K562 (cell line): Measurements from ENCODE around the gene VRK1. TPM values are rescaled to one million over a fixed set of nuclear protein-coding genes. Genes with fewer than 3 reads are reported as not detected.

Experiments
- E2F5 ChIP-seq: sonication (generic); formaldehyde crosslinking; IDR thresholded peaks from 2 replicates; pipeline ENCODE4 v1.8.0; 2022; ENCODE audit warnings: mild to moderate bottlenecking, missing genetic modification reagents
- E4F1 ChIP-seq: fragments of 250-450 bp; sonication (Bioruptor Pico); IDR thresholded peaks from 2 replicates; pipeline ENCODE4 v1.5.0; 2021; ENCODE audit warnings: mild to moderate bottlenecking, borderline replicate concordance
- EWSR1 ChIP-seq: fragments of 450-650 bp; IDR thresholded peaks from 2 replicates; pipeline ENCODE4 v1.6.1; 2018; ENCODE audit warnings: borderline replicate concordance, mild to moderate bottlenecking, low read depth, moderate library complexity; ENCODE audit not compliant: partially characterized antibody
- FOSL1 ChIP-seq: fragments of 200-800 bp; sonication (Bioruptor generic); conservative IDR thresholded peaks from 2 replicates; pipeline ENCODE4 v1.6.1; 2016; ENCODE audit warnings: missing genetic modification characterization, missing compliant biosample characterization
- FOXA1 ChIP-seq: fragments of 450-650 bp; IDR thresholded peaks from 2 replicates; pipeline ENCODE4 v1.6.1; 2016; ENCODE audit warnings: mild to moderate bottlenecking, borderline replicate concordance
- FOXO4 ChIP-seq: fragments of 450-650 bp; formaldehyde crosslinking; IDR thresholded peaks from 2 replicates; pipeline ENCODE4 v1.4.0; 2020; ENCODE audit warnings: mild to moderate bottlenecking, moderate library complexity
- GABPA ChIP-seq: fragments of 200-800 bp; sonication (Bioruptor generic); conservative IDR thresholded peaks from 2 replicates; pipeline ENCODE4 v1.6.1; 2016; ENCODE audit warnings: low read depth, missing genetic modification characterization, missing compliant biosample characterization
- HES1 ChIP-seq: fragments of 450-650 bp; IDR thresholded peaks from 2 replicates; pipeline ENCODE4 v1.6.1; 2016; ENCODE audit warnings: low read depth, mild to moderate bottlenecking, moderate library complexity
- HNRNPK ChIP-seq: fragments of 200-400 bp; formaldehyde crosslinking; IDR thresholded peaks from one replicate; pipeline ENCODE4 v1.6.1; 2018; ENCODE audit warnings: mild to moderate bottlenecking, low read depth, low read length; ENCODE audit not compliant: poor library complexity, severe bottlenecking
- KLF10 ChIP-seq: fragments of 250-450 bp; sonication (Bioruptor Pico); IDR thresholded peaks from 2 replicates; pipeline ENCODE4 v1.6.1; 2021; ENCODE audit warnings: matching md5 sums
- KLF13 ChIP-seq: fragments of 450-650 bp; IDR thresholded peaks from 2 replicates; pipeline ENCODE4 v1.6.1; 2016; ENCODE audit warnings: missing genetic modification characterization, low read depth, mild to moderate bottlenecking, missing compliant biosample characterization, moderate library complexity, borderline replicate concordance
- MTA2 ChIP-seq: fragments of 450-650 bp; IDR thresholded peaks from 2 replicates; pipeline ENCODE4 v1.6.1; 2016; ENCODE audit warnings: low read depth
- NRF1 ChIP-seq, 2 experiments: fragments of 450-650 bp; IDR thresholded peaks in 1 of 2; conservative IDR thresholded peaks in 1 of 2; 2 replicates each; pipeline ENCODE4 v1.6.1; 2014; ENCODE audit warnings: mild to moderate bottlenecking in 2 of 2
- PHTF2 ChIP-seq: fragments of 250-450 bp; sonication (Bioruptor Pico); IDR thresholded peaks from 2 replicates; pipeline ENCODE4 v1.5.0; 2021; ENCODE audit warnings: mild to moderate bottlenecking
- PREB ChIP-seq: sonication (generic); formaldehyde crosslinking; IDR thresholded peaks from 2 replicates; pipeline ENCODE4 v1.8.1; 2023; ENCODE audit warnings: mild to moderate bottlenecking, missing genetic modification reagents
- SMARCA4 ChIP-seq: fragments of 450-650 bp; IDR thresholded peaks from 2 replicates; pipeline ENCODE4 v1.6.1; 2016
- STAT5B ChIP-seq: fragments of 250-450 bp; sonication (Bioruptor Pico); IDR thresholded peaks from 2 replicates; pipeline ENCODE4 v1.8.0; 2021; ENCODE audit warnings: mild to moderate bottlenecking, inconsistent platforms
- TRIM28 ChIP-seq: fragments of 450-650 bp; IDR thresholded peaks from 2 replicates; pipeline ENCODE4 v1.6.1; 2017
- WHSC1 ChIP-seq: IDR thresholded peaks from one replicate; pipeline ENCODE4 v1.6.1; 2012; ENCODE audit warnings: low read length, control low read depth, inconsistent platforms
- ZBTB1 ChIP-seq: sonication (generic); formaldehyde crosslinking; IDR thresholded peaks from 2 replicates; pipeline ENCODE4 v1.8.1; 2023; ENCODE audit warnings: missing genetic modification reagents, low read depth, mild to moderate bottlenecking, borderline replicate concordance
- ZC3H4 ChIP-seq: sonication (generic); formaldehyde crosslinking; IDR thresholded peaks from 2 replicates; pipeline ENCODE4 v1.9.0; 2021; ENCODE audit warnings: missing genetic modification reagents, borderline replicate concordance
- ZFP36 ChIP-seq: fragments of 150-350 bp; IDR thresholded peaks from 2 replicates; pipeline ENCODE4 v1.6.1; 2018; ENCODE audit warnings: low read length, low read depth; ENCODE audit not compliant: partially characterized antibody
- ZNF57 ChIP-seq: fragments of 450-650 bp; formaldehyde crosslinking; IDR thresholded peaks from 2 replicates; pipeline ENCODE4 v1.4.0; 2020; ENCODE audit warnings: mild to moderate bottlenecking, moderate library complexity
- ZNF717 ChIP-seq: fragments of 250-450 bp; sonication (Bioruptor Pico); IDR thresholded peaks from 2 replicates; pipeline ENCODE4 v1.5.0; 2021
- polyA plus RNA-seq, 8 experiments: library from polyadenylated mRNA; depleted of rRNA in 4 of 8; stranded (reverse) in 5 of 8; unstranded in 3 of 8; fragments of >200 nt; fragmentation: Nextera tagmentation in 2 of 8; fragmentation: Illumina TruSeq in 1 of 8; extraction: Ambion mirVana in 2 of 8; extraction: Trizol in 1 of 8; gene quantifications; 2 replicates each; pipeline versions ENCODE4 v1.2.1 to v1.2.3, GENCODE V29; 2011 to 2014; ENCODE audit warnings: inconsistent platforms in 1 of 8, missing spikeins in 1 of 8
- total RNA-seq, 7 experiments: library from RNA; depleted of rRNA in 6 of 7; stranded (reverse); fragments of >200 nt in 6 of 7; fragmentation: Illumina TruSeq in 2 of 7; extraction: Trizol in 2 of 7; gene quantifications; 2 replicates each; pipeline versions ENCODE4 v1.2.1 to v1.2.3, GENCODE V29; 2011 to 2021; ENCODE audit warnings: low replicate concordance in 1 of 7

The VRK1 gene
- total and polyA plus RNA-seq, 9 of the 15 experiments (the other 6 are each of a cell fraction or from before 2014, with no cell fraction given) = 83.6 to 177 (median 116) TPM

- TF ChIP-seq FOXO4 (no peak), ZC3H4 (CRISPR knock-in tag) (no peak), GABPA (tag) (no peak), HES1 (peak; percentile 93), ZNF717 (CRISPR knock-in tag) (no peak), PHTF2 (no peak), PREB (CRISPR knock-in tag) (no peak), EWSR1 (no peak), WHSC1 (no peak), KLF10 (CRISPR knock-in tag) (no peak), MTA2 (peak; percentile 98), ZNF57 (CRISPR knock-in tag) (no peak), E4F1 (CRISPR knock-in tag) (no peak), KLF13 (tag) (no peak), HNRNPK (no peak), TRIM28 (peak; percentile 56; the same call in 1 of the 2 replicates), NRF1 (conservative IDR thresholded peaks at IDR 0.05 in 1 of 2, IDR thresholded peaks at IDR 0.05 in 1 of 2) (no peak), FOSL1 (tag) (peak; percentile 74), ZBTB1 (CRISPR knock-in tag) (no peak), E2F5 (CRISPR knock-in tag) (no peak), STAT5B (CRISPR knock-in tag) (no peak), ZFP36 (no peak), SMARCA4 (peak; percentile 97), FOXA1 (no peak)
Observed at GRCh38 chr14:96917442-96917963, 120.3 kb downstream of the VRK1 start (continued).
